Dermis microvascular lymphatic vessel endothelial cell (primary cell): ENCODE results near the gene PRKCA. TPM values are rescaled to one million over a fixed set of nuclear protein-coding genes. Genes with fewer than 3 reads are reported as not detected.

Source experiments
- DNase-seq, 2 donors: peaks; one replicate each; pipeline versions ENCODE4 v3.0.0 to v3.0.0-alpha.2; 2010; ENCODE audit warnings: low read depth in 2 of 2
- total RNA-seq: library from RNA; depleted of rRNA; stranded (reverse); fragments of >200 nt; gene quantifications from 2 replicates; pipeline ENCODE4 v1.2.1, GENCODE V29; 2014

The PRKCA gene
- total RNA-seq, 1 donor from 2014 or later: 3.6 TPM

GRCh38 chr17:66849851-66850580 lies 547.6 kb downstream of the PRKCA start:
- no peak for DNase-seq

DNA sequence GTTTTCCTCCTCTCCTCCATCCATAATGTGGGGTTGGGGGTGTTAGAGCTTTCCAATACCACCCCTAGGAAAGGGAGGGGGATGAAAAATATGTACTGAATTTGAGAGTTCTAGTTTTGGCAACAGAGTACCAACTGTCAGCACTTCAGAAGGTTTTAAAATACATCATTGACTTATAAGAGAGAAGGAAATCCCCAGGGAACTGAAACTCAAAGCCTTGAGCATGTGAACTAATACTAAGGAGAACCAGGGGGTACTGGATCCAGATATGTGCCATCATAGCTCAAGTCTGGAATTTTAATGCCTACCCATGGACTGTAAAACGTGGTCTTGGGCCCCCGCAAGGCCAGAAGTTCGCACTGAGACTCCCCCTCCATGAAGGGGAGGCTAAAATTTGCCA lies 548.3 kb downstream of the PRKCA start:
- DNase-seq: no peak

DNA sequence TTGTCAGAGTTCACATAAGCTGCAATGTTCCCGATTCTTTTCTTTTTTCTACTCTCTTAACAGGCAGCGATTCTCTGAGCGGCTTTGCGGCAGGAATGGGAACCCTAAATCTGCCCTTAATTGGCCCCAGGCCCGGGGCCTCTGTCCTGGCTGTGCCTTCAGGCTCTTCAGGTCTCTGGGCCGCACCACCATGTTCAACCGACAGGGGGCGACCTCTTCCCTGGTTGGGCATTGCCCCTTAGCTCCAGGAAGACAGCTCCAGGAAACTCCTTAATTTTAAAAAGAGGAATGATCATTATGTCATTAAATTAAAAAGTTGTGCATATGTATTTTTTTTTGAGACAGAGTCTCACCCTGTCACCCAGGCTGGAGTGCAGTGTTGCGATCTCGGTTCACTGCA lies 552.8 kb downstream of the PRKCA start:
- no peak for DNase-seq

GRCh38 chr17:66858226-66859083 lies 556.0 kb downstream of the PRKCA start:
- no peak for DNase-seq

- no peak for DNase-seq
Measured at GRCh38 chr17:66859353-66859752, 556.9 kb downstream of the PRKCA start.

- DNase-seq: no peak
Measured at GRCh38 chr17:66860204-66860603, 557.8 kb downstream of the PRKCA start.

Other genes with a start within 250 kb of the PRKCA start
- gene CEP112, start 110.5 kb upstream of the PRKCA start, total RNA-seq: 5.0 and 5.6 TPM in 2 replicates
- not detected in 2 replicates for gene APOH, start 73.2 kb upstream of the PRKCA start, total RNA-seq